ENCODE measurements around the gene PRG3. TPM values are rescaled to one million over a fixed set of nuclear protein-coding genes. Genes with fewer than 3 reads are reported as not detected.

Gene PRG3
- total RNA-seq, 2 donors from 2014 or later: not detected

- no peak for DNase-seq
- H3K4me3 Mint-ChIP-seq: peak overlapping the region; percentile 31
- no peak for ATAC-seq
- H3K36me3 Mint-ChIP-seq (ENCODE audit: low read depth): peaks cover 11% of the 10 kb centered on the region
- peaks cover 33% of the 10 kb centered on the region for H3K4me1 Mint-ChIP-seq
- peak overlapping the region; percentile 94 for H3K27ac Mint-ChIP-seq
- no peaks in the 10 kb centered on the region for H3K27me3 Mint-ChIP-seq
- no peaks in the 10 kb centered on the region for H3K9me3 ChIP-seq (ENCODE audit: control insufficient read depth, low read length, poor library complexity, severe bottlenecking)
Measured at GRCh38 chr11:57327721-57328120, 53.2 kb downstream of the PRG3 start.

Other genes starting within 250 kb of the PRG3 start
- not detected for gene LRRC55, start 199.2 kb downstream of the PRG3 start, total RNA-seq
- gene APLNR, start 143.9 kb downstream of the PRG3 start, total RNA-seq: not detected
- 10 to 100 TPM in 1 of 2 donors, 1 to 10 TPM in 1; 8.7 to 16.2 TPM for gene TNKS1BP1, start 56.2 kb downstream of the PRG3 start, total RNA-seq
- 10 to 100 TPM; 46.4 to 47.2 TPM for gene SSRP1, start 45.3 kb downstream of the PRG3 start, total RNA-seq
- not detected for gene P2RX3, start 42.8 kb downstream of the PRG3 start, total RNA-seq
- gene PRG2, start 9.5 kb upstream of the PRG3 start, total RNA-seq: under 1 TPM; 0.55 to 0.92 TPM
- gene SLC43A3, start 46.0 kb upstream of the PRG3 start, total RNA-seq: 10 to 100 TPM; 12.1 to 13.8 TPM
- gene RTN4RL2, start 79.4 kb upstream of the PRG3 start, total RNA-seq: under 1 TPM in 1 of 2 donors, not detected in 1; 0.23 TPM
- 1 to 10 TPM; 7.8 to 8.0 TPM for gene SLC43A1, start 134.6 kb upstream of the PRG3 start, total RNA-seq
- gene TIMM10, start 149.6 kb upstream of the PRG3 start, total RNA-seq: 10 to 100 TPM; 17.0 to 19.1 TPM
- not detected for gene SMTNL1, start 156.4 kb upstream of the PRG3 start, total RNA-seq
- gene UBE2L6, start 186.5 kb upstream of the PRG3 start, total RNA-seq: 10 to 100 TPM; 58.9 to 64.1 TPM
- under 1 TPM in 1 of 2 donors, not detected in 1; 0.57 TPM for gene SERPING1, start 216.5 kb upstream of the PRG3 start, total RNA-seq

Data from T-helper 17 cell (primary cell).